Right lobe of liver (tissue), 6 donors: ENCODE results near the gene RUNX2. TPM values are rescaled to one million over a fixed set of nuclear protein-coding genes. Genes with fewer than 3 reads are reported as not detected.
A peak's percentile ranks its signal among the peaks of the same experiment; 100 is the strongest.

Experiments
- ATAC-seq, 4 donors: fragments of 200-7000 bp; cut with Tn5 transposase; one replicate each; pipeline ENCODE4 v1.9.1; 2020; ENCODE audit warnings: mild to moderate bottlenecking in 4 of 4, moderate library complexity in 4 of 4
- DNase-seq, 3 donors: peaks; one replicate each; pipeline ENCODE4 v3.0.0-alpha.2; 2020
- H3K27ac ChIP-seq, 3 donors: fragments of 200-600 bp; one replicate each; pipeline ENCODE4 v1.8.0; 2022
- H3K27me3 ChIP-seq, 2 donors: fragments of 200-600 bp; one replicate each; pipeline ENCODE4 v1.8.0; 2022
- H3K36me3 ChIP-seq, 4 donors: fragments of 200-600 bp; sonication (generic) in 1 of 4; one replicate each; pipeline versions ENCODE4 v1.5.1 to v1.8.0; 2017 to 2022; ENCODE audit warnings: control low read depth in 1 of 4
- H3K4me1 ChIP-seq, 4 donors: fragments of 200-600 bp; sonication (generic) in 1 of 4; one replicate each; pipeline versions ENCODE4 v1.5.1 to v1.8.0; 2017 to 2022; ENCODE audit warnings: control low read depth in 1 of 4
- H3K4me3 ChIP-seq, 3 donors: fragments of 200-600 bp; one replicate each; pipeline ENCODE4 v1.8.0; 2022
- H3K9me3 ChIP-seq, 4 donors: fragments of 200-600 bp; sonication (generic) in 1 of 4; one replicate each; pipeline versions ENCODE4 v1.5.1 to v1.8.0; 2017 to 2022; ENCODE audit warnings: control low read depth in 1 of 4
- CTCF ChIP-seq, 4 donors: fragments of 200-600 bp in 3 of 4; fragments of 450-650 bp in 1 of 4; IDR thresholded peaks; one replicate each; pipeline versions ENCODE4 v1.5.1 to v1.8.0; 2016 to 2022; ENCODE audit warnings: antibody characterized with exemption in 4 of 4, mild to moderate bottlenecking in 2 of 4
- POLR2A ChIP-seq: fragments of 450-650 bp; IDR thresholded peaks from one replicate; pipeline ENCODE4 v1.6.1; 2017; ENCODE audit warnings: antibody characterized with exemption, mild to moderate bottlenecking
- WGBS: methylation state at CpG from one replicate; pipeline ENCODE4 v1.1.6; 2018; ENCODE audit warnings: low coverage, low lambda C conversion rate; ENCODE audit not compliant: insufficient coverage; ENCODE audit errors: missing lambda C conversion rate; 5-methylcytosine and 5-hydroxymethylcytosine counted together
- intact Hi-C, 2 donors: fragments of 100-400 bp; cut with DNase I; formaldehyde crosslinking; loops; one replicate each; pipeline versions ENCODE4 v1.11.2 to v1.14.1; 2022
- total RNA-seq, 6 experiments: library from RNA; depleted of rRNA in 2 of 6; stranded (reverse); fragments of >200 nt in 2 of 6; fragmentation: NEBNext Ultra II Directional in 3 of 6; extraction: Animal tissue kit (Norgen Biotek cat#: 25700) in 3 of 6; gene quantifications; one replicate each; pipeline versions ENCODE4 v1.1.0 to v1.2.4, GENCODE V29; 2016 to 2023
- donor health status: DM: no; HTN: yes; CAD: no.
- donor health status: DM: no; HTN: no; CAD: no.
- donor health status: DM: no; HTN: no; CAD: no.
- donor health status: DM: no; HTN: yes; CAD: no.
- donor health status: DM: no; HTN: yes; CAD: no.

Gene RUNX2
- total RNA-seq, 6 experiments from 2014 or later, result 0.15 to 0.80 (median 0.43) TPM

- no peaks in the 10 kb centered on the region for H3K9me3 ChIP-seq
- 83% methylated on average over 1 of the region's 1 CpG for WGBS
- H3K36me3 ChIP-seq, result no peaks in the 10 kb centered on the region
- H3K4me1 ChIP-seq, result no peaks in the 10 kb centered on the region
- TF ChIP-seq POLR2A, result no peak
- TF ChIP-seq CTCF (IDR thresholded peaks at IDR 0.05), result no peak
- DNase-seq (no peak), ATAC-seq (no peak)
- H3K27ac ChIP-seq, result no peak overlapping the region
- no peak overlapping the region for H3K4me3 ChIP-seq
- no peaks in the 10 kb centered on the region for H3K27me3 ChIP-seq
- intact Hi-C loops, result no loop called here
Observed at GRCh38 chr6:45610374-45610773, 282.2 kb downstream of the RUNX2 start.

- intact Hi-C loops, result no loop called here
- no peak for DNase-seq
- WGBS, result 66% methylated on average over 2 of the region's 2 CpGs
- H3K4me3 ChIP-seq, result no peak overlapping the region
- no peak for ATAC-seq
- H3K27ac ChIP-seq, result no peak overlapping the region
- TF ChIP-seq POLR2A, result no peak
- no peak for TF ChIP-seq CTCF (IDR thresholded peaks at IDR 0.05)
- no peaks in the 10 kb centered on the region for H3K9me3 ChIP-seq
- H3K27me3 ChIP-seq, result no peaks in the 10 kb centered on the region
- H3K4me1 ChIP-seq, result no peaks in the 10 kb centered on the region
- H3K36me3 ChIP-seq, result no peaks in the 10 kb centered on the region
Observed at GRCh38 chr6:45610832-45611231, 282.7 kb downstream of the RUNX2 start.

- Histone ChIP-seq H3K27ac (no peak overlapping the region), H3K36me3 (no peaks in the 10 kb centered on the region), H3K4me1 (no peaks in the 10 kb centered on the region), H3K27me3 (no peaks in the 10 kb centered on the region), H3K4me3 (no peak overlapping the region), H3K9me3 (no peaks in the 10 kb centered on the region)
- DNase-seq (no peak), ATAC-seq (peak; percentile 69 to 80 (median 75))
- WGBS, result 63% methylated on average over 1 of the region's 2 CpGs
- TF ChIP-seq POLR2A (no peak), CTCF (IDR thresholded peaks at IDR 0.05) (no peak)
- intact Hi-C loops, result no loop called here
Observed at GRCh38 chr6:45611491-45611890, 283.4 kb downstream of the RUNX2 start.

- WGBS, result 57% methylated on average over 6 of the region's 9 CpGs
- intact Hi-C loops, result no loop called here
- Histone ChIP-seq H3K9me3 (no peaks in the 10 kb centered on the region), H3K36me3 (no peaks in the 10 kb centered on the region), H3K27ac (no peak overlapping the region), H3K4me3 (no peak overlapping the region), H3K27me3 (no peaks in the 10 kb centered on the region), H3K4me1 (no peaks in the 10 kb centered on the region)
- no peak for DNase-seq
- TF ChIP-seq CTCF (IDR thresholded peaks at IDR 0.05) (no peak), POLR2A (no peak)
- ATAC-seq, result peak; percentile 54 to 80 (median 70)
Observed at GRCh38 chr6:45613656-45614055, 285.5 kb downstream of the RUNX2 start.
